SK-N-SH (cell line): ENCODE measurements around the gene UROD. TPM values are rescaled to one million over a fixed set of nuclear protein-coding genes. Genes with fewer than 3 reads are reported as not detected.
"Not testable (repeated sequence)": the region's sequence is repeated elsewhere in the genome, so short reads cannot be mapped to it uniquely, and the experiment has no call there.

Source experiments
- CTCF ChIA-PET: fragments of 300-600, 350-600 bp; formaldehyde crosslinking; extraction: SDS; loops from one replicate; lab custom pipeline; 2021; lab: Yijun Ruan, JAX
- POLR2A ChIA-PET: fragments of 350-600 bp; sonication (Branson Sonifier 250); formaldehyde crosslinking; extraction: SDS; loops from one replicate; lab custom pipeline; 2020; ENCODE audit warnings: antibody characterized with exemption, inconsistent platforms; lab: Yijun Ruan, JAX
- DNase-seq: peaks from one replicate; pipeline ENCODE4 v3.0.0; 2012
- H2AFZ ChIP-seq: fragments of 200-600 bp; sonication (generic); 2 replicates; pipeline ENCODE4 v1.8.1; 2016; ENCODE audit warnings: antibody characterized with exemption, mild to moderate bottlenecking, low read depth
- H3F3A ChIP-seq: fragments of 200-600 bp; sonication (generic); replicated peaks from 2 replicates; pipeline ENCODE3; 2016; ENCODE audit warnings: antibody characterized with exemption, mild to moderate bottlenecking; ENCODE audit not compliant: insufficient read depth
- H3K27ac ChIP-seq, 2 experiments: fragments of 200-500 bp in 1 of 2; fragments of 200-600 bp in 1 of 2; sonication (Bioruptor generic) in 1 of 2; sonication (generic), shearing (Covaris generic) in 1 of 2; 2 replicates each; pipeline versions ENCODE4 v1.5.1 to v1.6.1; 2014 to 2016; ENCODE audit warnings: low read depth in 2 of 2, inconsistent platforms in 1 of 2, low read length in 1 of 2, mild to moderate bottlenecking in 1 of 2, mixed read lengths in 1 of 2
- H3K27me3 ChIP-seq: fragments of 200-600 bp; sonication (generic), shearing (Covaris generic); 2 replicates; pipeline ENCODE4 v1.6.1; 2016; ENCODE audit warnings: mixed run types; ENCODE audit not compliant: insufficient read depth
- H3K36me3 ChIP-seq, 2 experiments: fragments of 200-500 bp in 1 of 2; fragments of 200-600 bp in 1 of 2; sonication (Bioruptor generic) in 1 of 2; sonication (generic) in 1 of 2; replicated peaks in 1 of 2; 2 replicates each; pipeline versions ENCODE3 to v1.5.1; 2014 to 2016; ENCODE audit warnings: low read length in 1 of 2, mild to moderate bottlenecking in 1 of 2; ENCODE audit not compliant: insufficient read depth in 2 of 2, control insufficient read depth in 1 of 2
- H3K4me1 ChIP-seq, 2 experiments: fragments of 200-500 bp in 1 of 2; fragments of 200-600 bp in 1 of 2; sonication (Bioruptor generic) in 1 of 2; sonication (generic), shearing (Covaris generic) in 1 of 2; 2 replicates each; pipeline versions ENCODE4 v1.5.1 to v1.6.1; 2014 to 2016; ENCODE audit warnings: low read depth in 1 of 2, low read length in 1 of 2, mixed run types in 1 of 2; ENCODE audit not compliant: insufficient read depth in 2 of 2, control insufficient read depth in 1 of 2
- H3K4me2 ChIP-seq: fragments of 200-600 bp; sonication (generic), shearing (Covaris generic); 2 replicates; pipeline ENCODE4 v1.6.1; 2017; ENCODE audit warnings: mixed run types
- H3K4me3 ChIP-seq, 2 experiments: fragments of 200-500 bp in 1 of 2; fragments of 200-600 bp in 1 of 2; sonication (Bioruptor generic) in 1 of 2; sonication (generic), shearing (Covaris generic) in 1 of 2; 2 replicates each; pipeline versions ENCODE4 v1.5.1 to v1.8.1; 2014 to 2016; ENCODE audit warnings: low read depth in 2 of 2, inconsistent platforms in 1 of 2, low read length in 1 of 2, mild to moderate bottlenecking in 1 of 2, mixed read lengths in 1 of 2, moderate library complexity in 1 of 2
- H3K79me2 ChIP-seq: fragments of 200-600 bp; sonication (generic); 2 replicates; pipeline ENCODE4 v1.8.1; 2017; ENCODE audit warnings: mild to moderate bottlenecking; ENCODE audit not compliant: insufficient read depth
- H3K9ac ChIP-seq: fragments of 200-600 bp; sonication (generic); 2 replicates; pipeline ENCODE4 v1.6.1; 2017; ENCODE audit warnings: mixed run types
- H3K9me2 ChIP-seq: fragments of 200-600 bp; sonication (generic); 2 replicates; pipeline ENCODE4 v1.6.1; 2017; ENCODE audit warnings: mixed run types
- H3K9me3 ChIP-seq: fragments of 200-600 bp; sonication (generic); 2 replicates; pipeline ENCODE4 v1.6.1; 2017; ENCODE audit warnings: mixed run types, mild to moderate bottlenecking, moderate library complexity
- H4K20me1 ChIP-seq: fragments of 200-600 bp; sonication (generic); 2 replicates; pipeline ENCODE4 v1.6.1; 2017; ENCODE audit warnings: mild to moderate bottlenecking, mixed run types; ENCODE audit not compliant: insufficient read depth
- CHD2 ChIP-seq: fragments of 150-350 bp; IDR thresholded peaks from 2 replicates; pipeline ENCODE4 v1.6.1; 2018; ENCODE audit warnings: low read length; ENCODE audit not compliant: partially characterized antibody
- EP300 ChIP-seq, 2 experiments: IDR thresholded peaks; 2 replicates each; pipeline versions ENCODE4 v1.4.0 to v1.6.1; 2012; ENCODE audit warnings: borderline replicate concordance in 1 of 2, low read depth in 1 of 2, low read length in 1 of 2
- EZH2phosphoT487 ChIP-seq: fragments of 200-600 bp; sonication (generic); IDR thresholded peaks from 2 replicates; pipeline ENCODE4 v1.6.1; 2017; ENCODE audit warnings: low read depth, mixed run types, mild to moderate bottlenecking, antibody characterized with exemption, moderate library complexity, borderline replicate concordance
- GABPA ChIP-seq: IDR thresholded peaks from 2 replicates; pipeline ENCODE4 v1.4.0; 2012; ENCODE audit warnings: low read depth, mild to moderate bottlenecking
- GATA2 ChIP-seq: sonication (generic); formaldehyde crosslinking; IDR thresholded peaks from 2 replicates; pipeline ENCODE4 v1.5.0; 2020; ENCODE audit warnings: mild to moderate bottlenecking, missing genetic modification reagents
- IRF3 ChIP-seq: fragments of 150-350 bp; IDR thresholded peaks from 2 replicates; pipeline ENCODE4 v1.6.1; 2016; ENCODE audit warnings: mild to moderate bottlenecking, low read depth, low read length
- MXI1 ChIP-seq: IDR thresholded peaks from 2 replicates; pipeline ENCODE4 v1.6.1; 2012; ENCODE audit warnings: mild to moderate bottlenecking, low read depth, low read length, improper control_type of control experiment
- RFX5 ChIP-seq: IDR thresholded peaks from 2 replicates; pipeline ENCODE4 v1.6.1; 2012; ENCODE audit warnings: mild to moderate bottlenecking, improper control_type of control experiment, low read length
- RXRA ChIP-seq: IDR thresholded peaks from 2 replicates; pipeline ENCODE4 v1.4.0; 2012; ENCODE audit warnings: low read depth, mild to moderate bottlenecking, borderline replicate concordance
- SMC3 ChIP-seq: IDR thresholded peaks from 2 replicates; pipeline ENCODE4 v1.6.1; 2012; ENCODE audit warnings: low read depth, low read length, improper control_type of control experiment
- YY1 ChIP-seq: IDR thresholded peaks from 2 replicates; pipeline ENCODE4 v1.4.0; 2012; ENCODE audit warnings: low read depth, mild to moderate bottlenecking
- ZBTB33 ChIP-seq: IDR thresholded peaks from 2 replicates; pipeline ENCODE4 v1.4.0; 2012; ENCODE audit warnings: low read depth, borderline replicate concordance
- WGBS: methylation state at CpG from one replicate; pipeline ENCODE4 v1.1.6; 2017; ENCODE audit warnings: low lambda C conversion rate; 5-methylcytosine and 5-hydroxymethylcytosine counted together
- polyA plus RNA-seq, 3 experiments: library from polyadenylated mRNA; depleted of rRNA; stranded (reverse); fragments of >200 nt; gene quantifications; 2 replicates each; pipeline ENCODE4 v1.2.3, GENCODE V29; 2012
- TF ChIP-seq, protein P1 (sequence below): fragments of 150-350 bp; IDR thresholded peaks from 2 replicates; pipeline ENCODE4 v1.6.1; 2017; ENCODE audit warnings: antibody characterized with exemption, low read length, low read depth, borderline replicate concordance
- TF ChIP-seq, protein P2 (sequence below): IDR thresholded peaks from 2 replicates; pipeline ENCODE4; 2012

The UROD gene
- polyA plus RNA-seq, 1 of the 3 experiments (the other 2 are of a cell fraction): 230 TPM

- no peak for DNase-seq
- Histone ChIP-seq H3K79me2 (no peaks in the 10 kb centered on the region), H3K9me2 (no peaks in the 10 kb centered on the region), H3F3A (peaks cover 7% of the 10 kb centered on the region), H3K9ac (no peak overlapping the region), H4K20me1 (no peaks in the 10 kb centered on the region), H3K4me1 (no peaks in the 10 kb centered on the region), H3K36me3 (peaks cover 9 to 35% of the 10 kb centered on the region in 2 experiments), H3K4me3 (no peak overlapping the region), H2AFZ (no peak overlapping the region), H3K4me2 (no peak overlapping the region), H3K27me3 (no peaks in the 10 kb centered on the region), H3K27ac (no peak overlapping the region), H3K9me3 (no peaks in the 10 kb centered on the region)
- 93% methylated on average over 7 of the region's 7 CpGs for WGBS
- ChIA-PET POLR2A (no interaction called here), CTCF (interaction anchor here (1.1 kb wide), 1 partner anchor 300 kb away, joined by 3 read pairs; no protein-coding TSS in a partner anchor)
- TF ChIP-seq RXRA (no peak), SMC3 (no peak)
Observed at GRCh38 chr1:45001011-45001481, 11.0 kb upstream of the UROD start.

GRCh38 chr1:45001576-45001975 lies 10.5 kb upstream of the UROD start:
- H3K27me3 ChIP-seq, POLR2A ChIA-PET, H3K9ac ChIP-seq, H3K4me1 ChIP-seq, H3K9me2 ChIP-seq, H4K20me1 ChIP-seq, H3K4me3 ChIP-seq, H3K4me2 ChIP-seq, DNase-seq, H3K9me3 ChIP-seq, CTCF ChIA-PET, H3K27ac ChIP-seq, H3K79me2 ChIP-seq, H2AFZ ChIP-seq, H3F3A ChIP-seq: not testable (repeated sequence)
- peaks cover 9 to 37% of the 10 kb centered on the region in 2 experiments for H3K36me3 ChIP-seq
- WGBS: 87% methylated on average over 8 of the region's 8 CpGs

DNA sequence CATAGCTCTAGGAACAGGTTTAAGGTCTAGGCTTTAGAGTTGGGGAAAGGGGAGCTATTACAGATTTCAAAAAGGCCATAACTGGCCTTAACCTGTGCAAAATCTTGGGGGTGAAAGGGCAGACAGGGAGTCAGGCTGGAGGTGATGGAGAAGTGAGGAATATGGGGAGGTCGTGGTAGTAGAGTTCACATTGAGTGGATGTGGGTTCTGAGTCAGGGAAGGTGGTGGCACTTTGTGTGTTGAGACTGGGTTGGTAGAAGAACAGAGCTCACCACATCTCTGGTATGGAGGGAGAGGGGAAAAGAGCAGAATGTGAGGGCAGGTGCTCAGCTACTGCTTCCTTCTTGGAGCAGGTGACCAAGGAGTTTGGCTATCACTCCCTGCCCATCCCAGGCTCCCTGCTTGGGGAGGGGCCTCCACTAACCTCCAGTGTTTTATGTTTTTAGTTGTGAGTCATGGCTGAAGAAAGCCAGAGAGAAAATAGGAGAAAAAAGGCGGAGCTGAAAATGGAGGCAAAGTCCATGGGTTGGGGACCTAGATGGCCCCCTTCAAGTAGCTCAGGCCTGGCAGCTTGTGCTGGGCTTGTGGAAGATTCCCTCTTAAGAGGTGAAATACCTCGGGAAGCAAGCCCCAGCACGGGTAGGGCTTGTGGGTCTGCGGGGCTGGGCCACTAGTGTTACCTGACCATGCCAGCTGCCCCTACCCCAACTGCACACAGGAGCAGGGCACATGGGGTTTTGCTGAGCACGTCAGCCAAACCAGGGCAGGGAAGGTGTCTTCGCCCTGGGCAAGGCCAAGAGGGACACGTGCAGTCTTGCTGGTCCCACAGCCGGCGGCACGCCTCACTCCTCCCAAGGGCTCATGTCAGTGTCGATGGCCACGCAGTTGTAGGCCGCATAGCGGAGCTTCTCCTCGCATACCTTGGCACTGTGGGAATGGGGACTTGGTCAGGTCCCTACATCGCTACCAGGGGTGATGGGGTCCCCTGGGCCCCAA lies 9.1 kb upstream of the UROD start:
- H3K4me3 ChIP-seq: no peak overlapping the region
- H3K36me3 ChIP-seq: peaks cover 15 to 50% of the 10 kb centered on the region in 2 experiments
- H3K79me2 ChIP-seq: no peaks in the 10 kb centered on the region
- CTCF ChIA-PET: interaction anchor here (1.1 to 1.5 kb wide), 3 partner anchors 9 to 167 kb away, joined by 4 to 6 read pairs (median 5); partner anchors contain the start of gene UROD
- no peak overlapping the region for H3K4me2 ChIP-seq
- no peaks in the 10 kb centered on the region for H3K9me2 ChIP-seq
- no peaks in the 10 kb centered on the region for H3K9me3 ChIP-seq
- no peak overlapping the region for H3K9ac ChIP-seq
- H3K27me3 ChIP-seq: no peaks in the 10 kb centered on the region
- 94% methylated on average over 9 of the region's 17 CpGs for WGBS
- H4K20me1 ChIP-seq: no peaks in the 10 kb centered on the region
- no peaks in the 10 kb centered on the region for H3K4me1 ChIP-seq
- H2AFZ ChIP-seq: no peak overlapping the region
- H3F3A ChIP-seq: peaks cover 7% of the 10 kb centered on the region
- no peak overlapping the region for H3K27ac ChIP-seq
- DNase-seq: no peak
- POLR2A ChIA-PET: no interaction called here
- TF ChIP-seq EZH2phosphoT487: no peak
- TF ChIP-seq RFX5: no peak
- TF ChIP-seq MXI1: no peak
- TF ChIP-seq, protein P1, sequence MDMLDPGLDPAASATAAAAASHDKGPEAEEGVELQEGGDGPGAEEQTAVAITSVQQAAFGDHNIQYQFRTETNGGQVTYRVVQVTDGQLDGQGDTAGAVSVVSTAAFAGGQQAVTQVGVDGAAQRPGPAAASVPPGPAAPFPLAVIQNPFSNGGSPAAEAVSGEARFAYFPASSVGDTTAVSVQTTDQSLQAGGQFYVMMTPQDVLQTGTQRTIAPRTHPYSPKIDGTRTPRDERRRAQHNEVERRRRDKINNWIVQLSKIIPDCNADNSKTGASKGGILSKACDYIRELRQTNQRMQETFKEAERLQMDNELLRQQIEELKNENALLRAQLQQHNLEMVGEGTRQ: no peak
- no peak for TF ChIP-seq ZBTB33
- TF ChIP-seq YY1: no peak
- TF ChIP-seq GATA2: no peak
- no peak for TF ChIP-seq IRF3
- no peak for TF ChIP-seq CHD2
- no peak for TF ChIP-seq GABPA
- no peak for TF ChIP-seq EP300 (IDR thresholded peaks at IDR 0.05; ENCODE audit: borderline replicate concordance in 1 of 2, low read depth in 1 of 2, low read length in 1 of 2)
- TF ChIP-seq, protein P2, sequence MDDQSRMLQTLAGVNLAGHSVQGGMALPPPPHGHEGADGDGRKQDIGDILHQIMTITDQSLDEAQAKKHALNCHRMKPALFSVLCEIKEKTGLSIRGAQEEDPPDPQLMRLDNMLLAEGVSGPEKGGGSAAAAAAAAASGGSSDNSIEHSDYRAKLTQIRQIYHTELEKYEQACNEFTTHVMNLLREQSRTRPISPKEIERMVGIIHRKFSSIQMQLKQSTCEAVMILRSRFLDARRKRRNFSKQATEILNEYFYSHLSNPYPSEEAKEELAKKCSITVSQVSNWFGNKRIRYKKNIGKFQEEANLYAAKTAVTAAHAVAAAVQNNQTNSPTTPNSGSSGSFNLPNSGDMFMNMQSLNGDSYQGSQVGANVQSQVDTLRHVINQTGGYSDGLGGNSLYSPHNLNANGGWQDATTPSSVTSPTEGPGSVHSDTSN: no peak
